GM19239 (cell line): ENCODE results near the gene DACH1.
"Not testable (repeated sequence)": the region's sequence is repeated elsewhere in the genome, so short reads cannot be mapped to it uniquely, and the experiment has no call there.

Source experiments
- DNase-seq: peaks from one replicate; pipeline ENCODE4 v3.0.0; 2011; ENCODE audit warnings: low spot score; ENCODE audit not compliant: insufficient read length
- FAIRE-seq: peaks from 2 replicates; lab custom pipeline; 2011; peaks lifted over from hg19 to GRCh38; lab: Jason Lieb, UNC

Gene DACH1

GRCh38 chr13:71866335-71867130 is 471 bp downstream of the DACH1 start:
- DNase-seq (peak; percentile 2), FAIRE-seq (no peak)

- DNase-seq: no peak
- FAIRE-seq: no peak
Measured at GRCh38 chr13:71865874-71866334, 1.1 kb downstream of the DACH1 start.

- peak; percentile 3 for DNase-seq
- no peak for FAIRE-seq
Measured at GRCh38 chr13:71864986-71865873, 1.8 kb downstream of the DACH1 start.

GRCh38 chr13:71864094-71864985 is 2.7 kb downstream of the DACH1 start:
- no peak for FAIRE-seq
- DNase-seq: no peak

GRCh38 chr13:71863254-71863865 is 3.6 kb downstream of the DACH1 start:
- no peak for DNase-seq

GRCh38 chr13:71862459-71862943 is 4.5 kb downstream of the DACH1 start:
- no peak for DNase-seq
- FAIRE-seq: no peak

More at GRCh38 chr13:71863254-71863865, 3.6 kb downstream of the DACH1 start:
- no peak for FAIRE-seq

GRCh38 chr13:71861769-71862458 is 5.1 kb downstream of the DACH1 start:
- DNase-seq (no peak), FAIRE-seq (no peak)

- FAIRE-seq (no peak), DNase-seq (no peak)
Measured at GRCh38 chr13:71860547-71861138, 6.4 kb downstream of the DACH1 start.

GRCh38 chr13:71858647-71859046 is 8.4 kb downstream of the DACH1 start:
- DNase-seq (no peak), FAIRE-seq (no peak)

- DNase-seq (no peak), FAIRE-seq (no peak)
Measured at GRCh38 chr13:71856548-71857043, 10.4 kb downstream of the DACH1 start.

GRCh38 chr13:71854401-71854800 is 12.6 kb downstream of the DACH1 start:
- DNase-seq (no peak), FAIRE-seq (no peak)

- FAIRE-seq (no peak), DNase-seq (no peak)
Measured at GRCh38 chr13:71853725-71854124, 13.3 kb downstream of the DACH1 start.

- no peak for FAIRE-seq
- DNase-seq: no peak
Measured at GRCh38 chr13:71852736-71853135, 14.3 kb downstream of the DACH1 start.

- DNase-seq: no peak
- FAIRE-seq: no peak
Measured at GRCh38 chr13:71851498-71852409, 15.2 kb downstream of the DACH1 start.

GRCh38 chr13:71842003-71842402 is 25.0 kb downstream of the DACH1 start:
- FAIRE-seq (no peak), DNase-seq (no peak)

- no peak for DNase-seq
- no peak for FAIRE-seq
Measured at GRCh38 chr13:71838842-71839241, 28.2 kb downstream of the DACH1 start.

- not testable (repeated sequence) for FAIRE-seq
Measured at GRCh38 chr13:71837582-71837981, 29.4 kb downstream of the DACH1 start.

More at GRCh38 chr13:71837582-71837981, 29.4 kb downstream of the DACH1 start:
- DNase-seq: not testable (repeated sequence)
